Astrocyte (in vitro differentiated cells and primary cell): Measurements from ENCODE around the gene BMP4.

Experiments used
- EZH2 ChIP-seq: IDR thresholded peaks from 2 replicates; pipeline ENCODE4 v1.6.1; 2012; ENCODE audit warnings: mild to moderate bottlenecking, low read length, inconsistent platforms; ENCODE audit not compliant: insufficient read depth
- TF ChIP-seq, protein P1 (sequence below): IDR thresholded peaks from 2 replicates; pipeline ENCODE4 v1.5.1; 2011; ENCODE audit warnings: low read depth, mild to moderate bottlenecking, inconsistent platforms, low read length, moderate library complexity; ENCODE audit not compliant: insufficient read depth

GRCh38 chr14:53929871-53930715 lies 26.5 kb downstream of the BMP4 start:
- TF ChIP-seq, protein P1, sequence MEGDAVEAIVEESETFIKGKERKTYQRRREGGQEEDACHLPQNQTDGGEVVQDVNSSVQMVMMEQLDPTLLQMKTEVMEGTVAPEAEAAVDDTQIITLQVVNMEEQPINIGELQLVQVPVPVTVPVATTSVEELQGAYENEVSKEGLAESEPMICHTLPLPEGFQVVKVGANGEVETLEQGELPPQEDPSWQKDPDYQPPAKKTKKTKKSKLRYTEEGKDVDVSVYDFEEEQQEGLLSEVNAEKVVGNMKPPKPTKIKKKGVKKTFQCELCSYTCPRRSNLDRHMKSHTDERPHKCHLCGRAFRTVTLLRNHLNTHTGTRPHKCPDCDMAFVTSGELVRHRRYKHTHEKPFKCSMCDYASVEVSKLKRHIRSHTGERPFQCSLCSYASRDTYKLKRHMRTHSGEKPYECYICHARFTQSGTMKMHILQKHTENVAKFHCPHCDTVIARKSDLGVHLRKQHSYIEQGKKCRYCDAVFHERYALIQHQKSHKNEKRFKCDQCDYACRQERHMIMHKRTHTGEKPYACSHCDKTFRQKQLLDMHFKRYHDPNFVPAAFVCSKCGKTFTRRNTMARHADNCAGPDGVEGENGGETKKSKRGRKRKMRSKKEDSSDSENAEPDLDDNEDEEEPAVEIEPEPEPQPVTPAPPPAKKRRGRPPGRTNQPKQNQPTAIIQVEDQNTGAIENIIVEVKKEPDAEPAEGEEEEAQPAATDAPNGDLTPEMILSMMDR: peak; percentile 28
- no peak for TF ChIP-seq EZH2
